ENCODE data around the gene TMEM89.

GRCh38 chr3:48598323-48599076 lies 23.1 kb downstream of the TMEM89 start:
- TF ChIP-seq POLR2AphosphoS5 (IDR thresholded peaks at IDR 0.05; ENCODE audit: borderline replicate concordance, low read depth, low read length): no peak
- TF ChIP-seq EZH2 (IDR thresholded peaks at IDR 0.05): no peak

All from SK-N-MC (cell line).